GM18508 (cell line): ENCODE measurements around the gene STT3B.

Source experiments
- ATAC-seq: cut with Tn5 transposase; IDR thresholded peaks from one replicate; pipeline ENCODE4 v1.9.1; 2021; ENCODE audit warnings: moderate number of reproducible peaks; ENCODE audit not compliant: insufficient read depth, unreplicated experiment

Gene STT3B

DNA sequence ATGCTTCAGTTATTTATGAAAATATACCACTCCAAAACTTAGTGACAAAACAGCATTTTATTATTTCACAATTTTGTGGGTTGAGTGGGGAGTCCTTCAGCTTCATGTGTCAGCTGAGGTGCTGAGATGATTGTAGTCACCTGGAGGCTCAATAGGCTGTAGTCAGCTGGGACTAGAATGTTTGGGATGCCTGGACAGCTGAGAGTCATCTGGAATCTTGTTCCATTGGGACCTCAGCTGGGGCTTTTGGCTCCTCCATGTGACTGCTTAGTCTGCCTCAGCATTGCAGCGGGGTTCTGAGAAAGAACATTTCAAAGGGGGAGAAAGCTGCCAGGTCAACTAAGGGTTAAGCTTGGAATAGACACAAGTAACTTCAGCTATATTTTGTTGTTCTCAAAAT, 13.4 kb downstream of the STT3B start:
- ATAC-seq, result no peak

DNA sequence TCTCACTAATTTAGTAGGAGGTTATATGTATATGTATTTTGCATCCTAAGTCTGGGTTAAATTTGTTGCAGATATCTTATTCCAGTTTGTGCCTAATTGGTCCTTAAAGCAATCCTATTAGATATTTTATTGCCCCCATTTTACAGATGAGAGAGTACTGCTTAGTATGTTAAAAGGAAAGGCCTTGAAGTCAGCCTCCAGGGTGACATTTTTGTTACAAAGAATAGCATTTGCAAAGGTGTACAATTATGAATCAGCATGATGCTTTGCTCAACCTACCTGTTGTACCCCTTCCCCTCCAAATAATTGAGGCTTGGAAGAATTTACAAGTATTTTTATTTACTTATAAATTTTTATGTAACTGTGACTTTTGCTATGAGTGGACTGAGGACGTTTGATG, 14.0 kb downstream of the STT3B start:
- no peak for ATAC-seq

DNA sequence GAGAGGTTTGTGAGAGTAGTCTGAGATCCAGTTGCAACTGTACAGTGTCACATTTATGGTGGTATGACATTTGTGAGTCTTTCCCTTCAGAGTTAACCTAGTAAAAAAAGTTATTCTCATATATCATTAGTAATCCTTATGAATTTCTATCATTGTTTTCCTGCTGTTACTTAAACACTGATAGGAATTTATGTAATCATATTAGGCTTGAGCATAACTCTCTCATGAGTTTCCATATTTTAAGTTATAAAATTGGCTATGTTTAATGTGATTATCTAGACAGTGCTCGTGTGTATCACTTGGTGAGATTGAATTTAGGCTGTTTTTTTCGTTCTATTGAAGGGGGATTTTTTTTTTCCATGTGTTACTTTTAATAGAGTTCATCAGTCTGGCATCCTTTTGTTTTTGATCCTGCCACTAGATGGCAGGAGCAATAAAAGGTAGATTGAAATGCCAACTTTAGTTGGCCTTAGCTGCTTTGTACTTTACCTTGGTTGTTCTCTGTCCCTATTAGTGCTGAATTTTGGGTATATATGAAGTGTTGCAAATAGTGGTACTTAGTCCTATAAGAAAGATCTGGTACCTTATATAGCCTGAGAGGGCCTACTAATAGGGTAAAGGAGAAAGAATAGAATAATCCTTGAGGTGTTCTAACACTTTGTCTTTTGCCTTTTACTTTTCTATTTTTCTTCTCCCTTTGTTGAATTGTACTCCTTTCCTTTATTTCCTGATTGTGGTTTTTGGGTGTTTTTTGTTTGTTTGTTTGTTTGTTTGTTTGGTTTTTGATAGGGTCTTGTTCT, 17.9 kb downstream of the STT3B start:
- no peak for ATAC-seq

DNA sequence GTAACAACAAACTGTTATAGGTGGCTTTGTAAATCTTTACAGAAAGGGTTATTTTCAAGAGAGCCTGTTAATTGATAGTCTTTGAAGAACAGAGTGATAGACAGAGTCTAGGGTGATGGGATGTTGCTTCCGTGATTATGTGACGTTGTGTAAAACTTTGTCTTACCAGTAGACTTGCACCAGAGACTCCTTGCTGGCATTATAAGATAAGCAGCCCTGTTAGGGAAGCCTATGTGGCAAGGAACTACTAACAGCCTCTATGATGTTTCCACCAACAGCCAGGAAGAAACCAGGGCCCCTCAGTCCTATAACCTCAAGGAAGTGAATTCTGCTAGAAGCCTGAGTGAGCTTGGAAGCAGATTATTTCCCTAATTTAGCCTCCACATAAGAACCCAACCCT, 18.9 kb downstream of the STT3B start:
- no peak for ATAC-seq

DNA sequence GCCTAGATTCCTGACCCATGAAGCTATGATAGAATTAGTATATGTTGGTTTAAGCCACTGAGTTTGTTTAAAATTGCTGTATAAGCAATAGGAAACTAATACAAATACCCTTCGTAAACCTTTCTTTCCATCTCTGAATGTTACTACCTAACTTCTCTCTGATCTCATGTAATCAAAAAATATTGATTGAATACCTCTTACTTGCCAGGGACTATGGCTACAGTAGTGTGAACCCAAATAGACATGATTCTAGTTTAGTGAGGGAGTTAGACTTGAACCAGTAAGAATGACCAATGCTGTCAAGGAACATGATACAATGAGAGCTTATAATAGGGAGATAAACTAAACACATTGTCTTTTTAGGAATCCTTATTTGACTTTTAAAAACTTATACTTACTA, 19.4 kb downstream of the STT3B start:
- ATAC-seq, result no peak

DNA sequence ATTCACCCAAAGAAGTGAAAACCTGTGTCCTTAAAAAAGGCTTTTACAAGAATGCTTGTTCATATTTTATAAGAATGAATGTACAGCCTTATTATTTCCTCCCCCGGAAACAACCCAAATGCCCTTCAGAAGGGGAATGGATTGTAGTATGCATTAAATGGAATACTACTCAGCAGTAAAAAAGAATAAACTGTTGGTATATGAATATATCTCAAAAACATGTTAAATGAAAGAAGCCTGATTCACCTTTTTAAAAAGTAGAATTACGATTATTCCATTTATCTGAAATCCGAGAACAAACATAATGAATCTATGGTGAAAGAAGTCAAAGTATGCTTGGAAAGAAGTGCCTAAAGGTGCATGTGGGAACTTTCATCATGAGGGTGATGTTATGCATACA, 20.5 kb downstream of the STT3B start:
- no peak for ATAC-seq

DNA sequence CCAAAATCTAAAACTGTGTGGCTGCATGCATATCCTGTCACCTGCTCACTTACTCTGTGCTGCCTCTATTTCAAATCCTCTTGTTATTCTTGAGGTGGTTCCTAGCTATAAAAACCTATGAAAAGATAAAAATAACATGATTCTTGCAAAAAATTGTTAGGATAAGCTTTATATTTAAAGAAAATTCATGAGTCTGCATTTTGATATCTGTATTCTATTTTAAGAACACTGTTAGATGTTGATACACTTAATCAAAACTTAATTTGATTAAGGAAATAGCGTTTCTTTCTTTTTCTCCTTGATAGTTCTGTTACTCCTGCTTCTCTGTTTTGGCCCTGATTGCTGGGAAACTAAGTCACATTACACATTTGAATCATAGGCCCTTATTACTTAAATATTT, 22.5 kb downstream of the STT3B start:
- no peak for ATAC-seq

DNA sequence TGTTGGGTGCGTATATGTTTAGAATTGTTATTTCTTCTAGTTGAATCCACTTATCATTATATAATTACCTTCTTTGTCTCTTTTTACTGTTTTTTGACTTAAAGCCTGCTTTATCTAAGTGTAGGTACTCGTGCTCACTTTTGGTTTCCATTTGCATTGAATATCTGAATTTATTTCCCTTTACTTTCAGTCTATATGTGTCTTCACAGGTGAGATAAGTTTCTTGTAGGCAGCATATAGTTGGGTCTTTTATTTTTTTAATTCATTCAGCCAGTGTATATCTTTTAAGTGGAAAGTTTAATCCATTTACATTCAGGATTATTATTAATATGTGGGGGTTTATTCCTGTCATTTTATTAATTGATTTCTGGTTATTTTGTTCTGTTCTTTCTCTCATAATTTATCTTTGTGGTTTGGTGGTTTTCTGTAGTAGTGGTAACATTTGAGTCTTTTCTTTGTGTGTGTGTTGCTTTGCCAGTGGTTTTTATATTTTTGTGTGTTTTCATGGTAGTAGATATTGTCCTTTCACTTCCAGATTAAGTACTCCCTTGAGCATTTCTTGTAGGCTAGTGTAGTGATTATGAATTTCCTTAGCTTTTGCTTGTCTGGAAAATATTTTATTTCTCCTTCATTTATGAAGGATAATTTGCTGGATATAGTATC, 27.3 kb downstream of the STT3B start:
- ATAC-seq, result no peak

DNA sequence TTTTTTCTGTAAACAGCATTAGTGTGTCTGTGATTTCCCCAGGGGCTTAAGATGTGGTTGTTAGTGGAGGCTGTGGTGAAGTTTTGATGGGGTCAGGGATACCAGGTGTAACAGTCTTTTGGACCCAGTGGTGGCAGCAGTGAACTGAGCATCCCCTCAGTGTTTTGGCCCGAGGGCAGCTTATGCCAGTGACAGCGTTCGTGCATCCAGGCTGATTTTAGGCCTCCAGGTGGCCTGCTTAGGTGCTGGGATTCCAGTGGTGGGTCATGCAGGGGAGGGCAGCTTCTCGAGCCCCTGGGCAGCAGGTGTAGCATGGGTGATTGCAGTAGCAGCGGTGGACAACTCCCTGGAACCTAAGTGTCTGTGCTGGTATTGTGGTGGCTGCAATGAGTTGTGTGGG, 29.2 kb downstream of the STT3B start:
- no peak for ATAC-seq

DNA sequence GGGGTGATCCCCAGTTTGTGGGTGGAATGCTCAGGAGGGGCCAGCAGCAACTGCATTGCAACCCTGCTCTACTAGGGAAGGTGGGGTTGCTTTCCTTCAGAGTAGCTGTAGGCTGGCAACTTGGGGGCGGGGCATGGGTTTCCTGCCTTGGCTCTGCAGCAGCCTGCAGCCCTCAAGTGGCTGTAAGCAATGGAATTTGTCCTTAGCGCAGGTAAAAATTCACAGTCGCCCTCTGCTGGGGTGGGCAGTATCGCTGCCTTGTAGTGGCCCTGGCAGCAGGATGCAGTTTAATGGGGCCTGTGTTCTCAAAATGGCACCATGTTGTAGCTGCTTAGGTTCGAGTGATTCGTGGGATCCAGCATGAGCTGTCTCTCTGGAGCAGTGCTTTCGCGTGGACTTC, 29.8 kb downstream of the STT3B start:
- no peak for ATAC-seq

DNA sequence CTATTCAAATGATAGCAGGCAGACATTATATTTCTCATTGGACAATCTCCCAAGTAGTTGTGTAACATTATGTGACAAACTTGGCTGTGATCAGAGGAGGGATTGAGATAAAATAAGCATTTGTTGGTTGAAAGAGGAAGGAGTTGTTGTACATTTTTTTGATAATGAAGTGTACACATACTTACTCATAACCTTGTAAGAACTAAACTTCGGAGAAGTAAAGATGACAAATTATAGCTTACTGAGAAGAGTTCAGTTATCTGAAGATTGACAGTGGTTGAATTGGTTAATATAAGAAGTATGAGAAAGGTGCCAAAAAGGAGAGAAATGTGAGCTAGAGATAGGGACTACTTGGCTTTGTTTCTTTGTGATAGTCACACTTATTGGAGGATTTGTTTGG, 32.6 kb downstream of the STT3B start:
- ATAC-seq, result no peak

DNA sequence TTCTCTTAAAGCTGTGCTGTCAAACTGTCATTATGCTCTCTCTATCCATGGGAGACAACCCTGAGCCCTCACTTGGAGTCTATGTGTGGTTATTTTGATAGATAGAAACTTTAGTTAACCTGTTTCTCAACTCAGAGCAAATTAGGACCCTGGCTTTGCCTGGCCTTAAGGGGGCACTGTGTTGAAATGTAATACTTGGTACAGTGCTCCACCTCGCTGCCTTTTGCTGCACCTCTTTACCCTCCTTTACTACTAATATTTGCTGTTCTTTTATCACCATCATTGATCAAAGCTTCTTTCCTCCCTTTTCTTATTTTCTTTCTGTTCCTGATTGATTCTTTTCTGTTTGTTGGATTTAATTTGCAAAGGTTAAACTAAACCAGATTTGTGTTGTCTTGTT, 34.3 kb downstream of the STT3B start:
- no peak for ATAC-seq

DNA sequence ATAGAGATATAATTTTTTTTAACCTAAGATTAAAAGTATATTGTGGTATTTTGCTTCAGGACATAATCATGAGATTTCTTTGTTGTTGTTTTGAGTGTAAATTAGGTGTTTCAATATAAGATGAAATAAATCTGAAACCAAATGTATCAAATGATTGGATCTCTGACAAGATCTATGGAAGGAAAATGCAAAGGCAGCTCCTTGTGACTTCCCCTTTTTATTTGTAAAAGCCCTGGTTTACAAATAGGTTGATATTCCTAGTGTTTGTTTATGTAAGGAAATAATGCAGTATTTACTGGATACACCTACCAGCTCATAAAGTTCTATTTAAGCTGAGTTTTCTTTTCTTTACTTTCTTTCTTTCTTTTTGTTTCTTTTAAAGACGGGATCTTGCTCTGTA, 35.9 kb downstream of the STT3B start:
- no peak for ATAC-seq

DNA sequence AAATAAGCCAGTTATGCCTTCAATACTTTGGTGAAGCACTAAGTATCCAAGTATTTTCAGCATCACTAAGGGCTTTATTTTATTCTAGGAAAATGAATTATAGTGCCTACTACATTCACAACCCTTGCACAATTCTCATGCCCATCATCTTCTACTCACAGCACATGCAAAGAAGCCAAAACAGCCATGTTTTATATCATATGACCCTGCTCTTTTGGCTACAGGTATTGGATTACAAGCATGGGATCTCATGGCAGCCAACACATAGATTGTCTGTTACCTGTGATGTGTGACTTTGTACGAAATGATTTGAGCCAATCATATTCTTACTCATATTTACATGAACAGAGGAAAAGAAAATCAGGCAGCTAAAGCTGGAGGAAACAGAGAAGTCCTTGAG, 38.6 kb downstream of the STT3B start:
- ATAC-seq, result no peak

DNA sequence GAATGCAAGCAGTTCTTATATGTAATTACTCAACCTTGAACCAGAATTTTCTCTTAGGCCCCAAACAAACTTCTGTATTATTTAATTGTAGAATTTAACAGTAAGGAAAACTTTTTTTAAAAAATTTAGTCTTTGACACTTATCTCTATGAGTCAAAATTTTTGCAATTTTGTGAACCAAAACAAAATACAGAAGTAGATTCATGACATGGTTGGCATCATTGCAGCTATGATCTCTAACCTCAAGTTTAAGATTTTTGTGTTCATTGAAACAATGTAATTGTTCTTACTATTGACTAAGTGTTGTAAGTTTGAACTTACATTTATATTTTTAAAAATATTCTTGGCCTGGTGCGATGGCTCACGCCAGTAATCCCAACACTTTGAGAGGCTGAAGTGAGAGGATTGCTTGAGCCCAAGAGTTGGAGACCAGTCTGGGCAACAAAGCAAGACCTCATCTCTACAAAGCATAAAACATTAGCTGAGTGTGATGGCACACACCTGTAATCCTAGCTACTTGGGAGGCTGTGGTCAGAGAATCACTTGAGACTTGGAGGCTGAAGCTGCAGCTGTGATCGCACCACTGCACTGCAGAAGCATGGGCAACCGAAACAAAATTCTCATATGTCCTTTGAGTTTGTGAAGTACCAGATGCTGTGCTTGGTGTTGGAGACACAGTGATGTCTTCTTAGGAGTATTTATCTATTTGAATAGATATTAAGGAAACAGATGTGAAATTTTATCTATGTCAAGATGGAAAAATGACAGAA, 39.7 kb downstream of the STT3B start:
- no peak for ATAC-seq

DNA sequence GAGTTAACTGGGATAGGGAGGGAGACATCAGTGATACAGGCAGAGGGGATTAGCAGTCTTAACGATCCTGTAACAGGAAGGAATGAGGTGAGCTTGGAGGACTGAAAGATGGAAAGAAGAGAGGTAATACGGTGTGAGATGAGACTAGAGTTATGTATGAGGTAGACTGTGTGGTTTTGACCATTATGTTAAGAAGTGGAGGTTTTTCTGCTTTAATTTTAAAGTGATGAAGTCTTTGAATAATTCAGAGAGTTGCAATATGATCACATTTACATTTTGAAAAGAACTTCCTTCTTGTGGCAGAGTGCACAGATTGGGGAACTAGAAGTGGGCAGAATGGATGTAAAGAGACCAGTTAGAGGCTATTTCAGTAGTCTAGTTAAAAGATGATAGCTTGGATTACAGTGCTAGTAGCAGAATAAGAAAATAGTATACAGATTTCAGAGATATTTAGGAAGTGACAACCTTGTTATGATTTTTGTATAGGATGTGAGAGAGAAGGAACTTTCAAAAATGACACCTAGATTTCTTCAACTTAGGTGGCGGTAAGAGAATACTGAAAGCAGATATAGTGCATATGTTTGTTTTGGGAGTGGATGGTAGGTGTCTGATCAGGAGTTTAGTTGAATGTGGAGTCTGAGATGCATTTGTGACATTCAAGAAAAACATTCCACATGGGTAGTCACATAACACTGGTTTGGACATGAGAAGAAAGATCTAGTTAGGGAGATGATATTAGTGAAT, 40.5 kb downstream of the STT3B start:
- no peak for ATAC-seq

DNA sequence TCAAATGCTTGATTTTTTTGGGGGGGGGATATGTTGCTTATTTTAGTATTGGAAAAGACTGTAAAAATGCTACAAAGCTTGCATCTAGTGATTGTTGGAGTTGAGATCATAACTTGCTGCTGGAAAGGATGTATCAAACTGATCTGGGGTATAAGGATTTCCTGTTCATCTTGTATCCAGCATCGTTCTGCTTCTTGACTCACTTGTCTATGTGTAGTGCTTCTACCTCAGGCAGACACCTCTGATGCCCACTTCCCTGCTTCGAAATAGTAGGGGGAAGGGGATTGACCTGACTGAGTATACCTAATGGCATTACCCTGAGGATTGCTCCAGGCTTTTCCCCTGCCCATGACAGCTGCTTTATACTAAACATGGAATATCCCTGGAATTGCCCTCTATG, 42.7 kb downstream of the STT3B start:
- no peak for ATAC-seq

DNA sequence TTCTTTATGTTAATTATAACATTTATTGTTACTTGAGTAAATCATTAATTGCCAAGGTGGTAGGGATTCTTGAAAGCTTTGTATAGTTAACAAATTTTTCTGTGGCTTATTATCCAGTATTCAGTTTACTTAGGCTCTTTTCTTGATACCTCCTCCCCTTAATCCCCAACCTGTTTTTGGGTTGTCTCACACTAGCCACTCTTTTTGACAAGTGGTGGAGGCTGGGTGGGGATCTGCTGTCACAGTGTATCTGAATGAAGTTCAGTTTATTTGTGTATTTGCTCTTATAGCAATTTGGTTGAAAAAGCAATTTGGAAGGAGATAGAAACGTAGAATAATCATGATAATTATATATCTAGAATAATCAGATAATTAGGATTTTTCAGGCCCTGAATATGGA, 43.8 kb downstream of the STT3B start:
- no peak for ATAC-seq

DNA sequence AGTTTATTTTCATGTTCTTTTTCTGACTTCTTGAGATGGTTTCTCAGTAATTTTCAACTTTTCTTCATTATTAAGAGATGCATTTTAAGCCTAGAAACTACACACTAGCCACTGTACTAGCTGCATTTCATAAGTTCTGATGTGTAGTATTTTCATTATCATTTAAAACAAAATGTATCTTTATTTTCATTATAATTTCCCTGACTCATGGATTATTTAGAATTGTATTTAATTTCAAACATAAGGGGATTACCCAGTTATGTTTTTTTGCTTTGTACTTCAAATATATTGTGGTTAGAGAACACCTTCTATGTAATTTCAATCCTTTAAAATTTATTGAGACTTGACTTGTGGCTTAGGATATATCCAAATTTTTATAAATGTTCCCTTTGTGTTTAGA, 44.5 kb downstream of the STT3B start:
- ATAC-seq, result no peak

DNA sequence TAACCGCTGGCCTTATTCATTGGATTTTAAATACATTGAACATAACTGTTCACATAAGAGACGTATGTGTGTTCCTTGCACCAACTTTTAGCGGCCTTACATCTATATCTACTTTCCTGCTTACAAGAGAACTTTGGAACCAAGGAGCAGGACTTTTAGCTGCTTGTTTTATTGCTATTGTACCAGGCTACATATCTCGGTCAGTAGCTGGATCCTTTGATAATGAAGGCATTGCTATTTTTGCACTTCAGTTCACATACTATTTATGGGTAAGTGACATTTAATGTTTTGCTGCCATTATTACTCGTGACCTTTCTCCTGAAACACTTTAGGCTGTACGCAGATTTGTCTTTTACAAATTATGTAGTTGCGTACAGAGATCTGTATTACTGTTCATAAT, 47.1 kb downstream of the STT3B start:
- ATAC-seq, result no peak

DNA sequence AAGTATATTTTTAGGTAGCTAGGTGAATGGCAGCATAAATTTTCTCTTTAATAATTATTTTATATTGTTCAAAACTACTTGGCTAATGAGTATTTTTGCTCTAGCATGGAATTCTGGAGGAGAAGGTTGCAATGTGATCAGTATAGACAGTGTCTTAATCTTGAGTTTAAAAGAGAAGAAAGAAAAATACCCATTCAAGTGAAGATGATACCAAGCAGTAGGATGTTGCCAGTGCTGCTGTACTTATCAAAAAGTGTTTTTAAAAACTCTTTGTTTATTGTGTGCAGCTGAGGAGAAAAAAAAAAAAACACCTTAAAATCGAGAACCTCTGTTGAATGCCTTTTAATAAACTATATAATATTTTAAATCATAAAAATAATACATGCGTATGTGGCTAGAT, 47.9 kb downstream of the STT3B start:
- no peak for ATAC-seq
